LNCaP clone FGC (cell line): ENCODE data around the gene OMP.
A peak's percentile ranks its signal among the peaks of the same experiment; 100 is the strongest.

Experiments used
- DNase-seq: peaks from one replicate; pipeline ENCODE4 v3.0.0-alpha.2; 2011; ENCODE audit warnings: low read depth
- H3K4me3 ChIP-seq: 2 replicates; pipeline ENCODE4 v1.5.1; 2011; ENCODE audit warnings: mild to moderate bottlenecking, low read depth, low read length, control low read depth
- TF ChIP-seq, protein P1 (sequence below): IDR thresholded peaks from 2 replicates; pipeline ENCODE4 v1.5.1; 2012; ENCODE audit warnings: mild to moderate bottlenecking; ENCODE audit not compliant: control insufficient read depth, insufficient read depth; ENCODE audit errors: extremely low read depth

The OMP gene

GRCh38 chr11:77100166-77101042, 2.2 kb upstream of the OMP start:
- TF ChIP-seq, protein P1, sequence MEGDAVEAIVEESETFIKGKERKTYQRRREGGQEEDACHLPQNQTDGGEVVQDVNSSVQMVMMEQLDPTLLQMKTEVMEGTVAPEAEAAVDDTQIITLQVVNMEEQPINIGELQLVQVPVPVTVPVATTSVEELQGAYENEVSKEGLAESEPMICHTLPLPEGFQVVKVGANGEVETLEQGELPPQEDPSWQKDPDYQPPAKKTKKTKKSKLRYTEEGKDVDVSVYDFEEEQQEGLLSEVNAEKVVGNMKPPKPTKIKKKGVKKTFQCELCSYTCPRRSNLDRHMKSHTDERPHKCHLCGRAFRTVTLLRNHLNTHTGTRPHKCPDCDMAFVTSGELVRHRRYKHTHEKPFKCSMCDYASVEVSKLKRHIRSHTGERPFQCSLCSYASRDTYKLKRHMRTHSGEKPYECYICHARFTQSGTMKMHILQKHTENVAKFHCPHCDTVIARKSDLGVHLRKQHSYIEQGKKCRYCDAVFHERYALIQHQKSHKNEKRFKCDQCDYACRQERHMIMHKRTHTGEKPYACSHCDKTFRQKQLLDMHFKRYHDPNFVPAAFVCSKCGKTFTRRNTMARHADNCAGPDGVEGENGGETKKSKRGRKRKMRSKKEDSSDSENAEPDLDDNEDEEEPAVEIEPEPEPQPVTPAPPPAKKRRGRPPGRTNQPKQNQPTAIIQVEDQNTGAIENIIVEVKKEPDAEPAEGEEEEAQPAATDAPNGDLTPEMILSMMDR: no peak
- no peak overlapping the region for H3K4me3 ChIP-seq
- DNase-seq: no peak

DNA sequence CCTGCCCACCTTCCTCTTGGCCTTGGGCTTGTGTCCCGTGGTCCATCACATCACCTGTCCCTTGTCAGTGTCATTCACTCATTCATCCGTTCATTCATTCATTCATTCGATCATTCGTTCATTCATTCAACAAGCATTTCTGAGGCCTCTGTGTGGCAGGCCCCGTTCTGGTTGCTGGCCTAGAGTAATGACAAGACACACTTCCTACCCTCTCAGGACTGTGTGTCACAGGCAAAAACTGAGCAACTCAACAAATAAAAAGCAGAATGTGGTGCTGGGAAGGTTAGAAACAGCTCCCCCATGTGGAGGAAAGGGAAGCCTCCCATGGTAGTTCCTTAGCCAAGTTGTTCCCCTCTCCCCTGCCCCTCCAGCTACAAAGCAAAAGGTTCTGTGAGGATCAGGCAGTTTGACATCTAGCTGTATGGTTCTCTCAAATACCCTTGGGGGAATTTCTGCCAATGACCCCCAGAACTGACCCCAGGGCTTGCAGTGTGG, 1.6 kb upstream of the OMP start:
- no peak for DNase-seq
- TF ChIP-seq, protein P1: peak; percentile 19; the same call in 1 of the 2 replicates
- no peak overlapping the region for H3K4me3 ChIP-seq

DNA sequence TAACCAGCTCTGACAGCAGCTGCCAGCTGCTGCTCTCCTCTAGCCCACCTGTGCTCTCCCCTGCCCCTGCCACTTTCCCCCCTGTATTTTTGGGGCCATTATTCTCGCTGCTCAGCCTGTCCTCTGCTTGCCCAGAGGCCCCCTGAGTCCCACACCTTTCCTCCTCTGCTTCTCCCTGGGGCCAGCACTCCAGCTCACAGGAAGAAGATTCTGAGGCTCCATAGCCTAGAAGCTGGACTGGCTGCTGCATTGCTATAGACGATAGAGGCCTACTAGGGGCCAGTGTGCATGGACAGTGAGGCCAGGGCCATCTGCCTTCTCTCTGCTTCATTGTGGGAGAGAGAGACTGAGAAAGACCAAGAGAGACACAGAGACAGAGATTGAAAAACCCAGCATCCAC, 679 bp downstream of the OMP start:
- DNase-seq: no peak
- TF ChIP-seq, protein P1: no peak
- no peak overlapping the region for H3K4me3 ChIP-seq

DNA sequence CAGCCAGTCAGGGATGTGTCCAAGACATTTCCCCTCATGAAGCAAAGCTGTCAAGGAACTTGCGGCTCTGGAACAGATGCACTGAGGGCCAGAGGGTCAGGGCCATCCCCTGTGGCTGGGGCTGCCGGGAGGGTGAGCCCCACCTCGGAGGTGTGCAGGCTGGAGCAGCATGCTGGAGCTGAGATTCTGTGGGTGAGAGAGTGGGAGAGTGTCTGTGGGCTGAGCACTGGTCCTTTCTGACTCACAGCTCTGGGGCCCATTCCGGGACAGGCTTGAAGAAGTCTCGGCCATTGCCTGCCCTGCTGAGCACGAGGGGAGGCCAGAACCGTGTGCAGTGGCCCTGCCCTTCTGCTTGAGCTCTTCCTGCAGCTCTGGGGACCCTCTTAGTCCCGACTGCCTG, 2.1 kb downstream of the OMP start:
- H3K4me3 ChIP-seq: no peak overlapping the region
- no peak for DNase-seq
- TF ChIP-seq, protein P1: no peak

DNA sequence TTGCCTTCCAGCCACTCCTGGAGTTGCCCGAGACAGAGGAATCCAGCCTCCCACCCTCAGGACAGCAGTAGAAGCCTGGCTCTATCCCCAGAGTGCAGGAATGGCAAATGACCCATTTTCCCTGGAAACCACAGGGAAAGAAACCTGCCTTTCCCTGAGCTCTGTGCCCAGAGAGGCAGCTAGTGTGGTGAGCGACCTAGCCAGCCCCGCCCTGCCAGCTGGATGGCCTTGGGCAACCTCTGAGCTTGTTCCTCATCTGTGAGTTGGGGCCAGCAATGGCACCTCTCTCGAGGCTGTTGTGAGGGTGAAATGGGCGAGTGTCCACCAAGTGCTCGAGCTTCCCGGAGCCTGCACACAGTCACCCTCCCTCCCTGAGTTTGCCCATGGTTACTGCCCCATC, 3.7 kb downstream of the OMP start:
- TF ChIP-seq, protein P1: no peak
- DNase-seq: no peak
- H3K4me3 ChIP-seq: no peak overlapping the region

GRCh38 chr11:77106759-77107158, 4.1 kb downstream of the OMP start:
- no peak for DNase-seq
- no peak overlapping the region for H3K4me3 ChIP-seq
- TF ChIP-seq, protein P1: no peak
